Stimulated activated CD4-positive, alpha-beta T cell treated with anti-CD3 and anti-CD28 coated beads, Interleukin-1b, Interleukin-23, amount 100 ng/mL, for 24 hours (primary cell): Measurements from ENCODE around the gene PIGK.

ENCODE experiments used
- DNase-seq, 4 experiments: peaks; one replicate each; pipeline ENCODE4 v3.0.0-alpha.2; 2020; ENCODE audit warnings: low read depth in 4 of 4, low spot score in 1 of 4

PIGK gene

GRCh38 chr1:77100875-77101274 lies 118.4 kb downstream of the PIGK start:
- DNase-seq, result no peak

- DNase-seq, result no peak
These were observed 122.6 kb downstream of the PIGK start for GRCh38 chr1:77096496-77097255.

GRCh38 chr1:77095236-77095635 lies 124.0 kb downstream of the PIGK start:
- no peak for DNase-seq

- DNase-seq, result no peak
These were observed 129.5 kb downstream of the PIGK start for GRCh38 chr1:77089756-77090155.

GRCh38 chr1:77085109-77085508 lies 134.1 kb downstream of the PIGK start:
- DNase-seq, result no peak

GRCh38 chr1:77084457-77084856 lies 134.8 kb downstream of the PIGK start:
- DNase-seq, result no peak

GRCh38 chr1:77081834-77082233 lies 137.4 kb downstream of the PIGK start:
- no peak for DNase-seq

GRCh38 chr1:77076759-77077158 lies 142.5 kb downstream of the PIGK start:
- no peak for DNase-seq

GRCh38 chr1:77068013-77068412 lies 151.2 kb downstream of the PIGK start:
- DNase-seq, result no peak

GRCh38 chr1:77065693-77066342 lies 153.4 kb downstream of the PIGK start:
- no peak for DNase-seq

- no peak for DNase-seq
These were observed 155.0 kb downstream of the PIGK start for GRCh38 chr1:77064246-77064645.

GRCh38 chr1:77063118-77063517 lies 156.1 kb downstream of the PIGK start:
- DNase-seq, result no peak

GRCh38 chr1:77061162-77061561 lies 158.1 kb downstream of the PIGK start:
- no peak for DNase-seq

GRCh38 chr1:77060000-77060399 lies 159.2 kb downstream of the PIGK start:
- no peak for DNase-seq

- no peak for DNase-seq
These were observed 161.1 kb downstream of the PIGK start for GRCh38 chr1:77057994-77058585.

- no peak for DNase-seq
These were observed 162.7 kb downstream of the PIGK start for GRCh38 chr1:77056525-77056924.

- no peak for DNase-seq
These were observed 167.8 kb downstream of the PIGK start for GRCh38 chr1:77051425-77051824.

- no peak for DNase-seq
These were observed 170.6 kb downstream of the PIGK start for GRCh38 chr1:77048615-77049005.

GRCh38 chr1:77047978-77048614 lies 171.1 kb downstream of the PIGK start:
- no peak for DNase-seq

- DNase-seq, result no peak
These were observed 171.7 kb downstream of the PIGK start for GRCh38 chr1:77047575-77047974.

GRCh38 chr1:77044133-77044849 lies 174.9 kb downstream of the PIGK start:
- DNase-seq, result no peak
